H1 (cell line): ENCODE results near the gene MYADM. TPM values are rescaled to one million over a fixed set of nuclear protein-coding genes. Genes with fewer than 3 reads are reported as not detected.

Experiments
- CTCF ChIA-PET: fragments of 300-600 bp; sonication (Branson Sonifier 250); formaldehyde crosslinking; loops from one replicate; lab custom pipeline; 2021; ENCODE audit not compliant: partially characterized antibody; lab: Charles Lee
- POLR2A ChIA-PET: fragments of 300-600 bp; sonication (Branson Sonifier 250); formaldehyde crosslinking; loops from one replicate; lab custom pipeline; 2021; ENCODE audit warnings: inconsistent platforms; ENCODE audit not compliant: partially characterized antibody; lab: Charles Lee
- DNase-seq, 2 experiments: peaks; one replicate each; pipeline versions ENCODE4 v3.0.0 to v3.0.0-alpha.2; 2010 to 2022; ENCODE audit warnings: low spot score in 2 of 2, low read depth in 1 of 2, mixed read lengths in 1 of 2
- FAIRE-seq: peaks from 2 replicates; lab custom pipeline; 2011; peaks lifted over from hg19 to GRCh38; lab: Jason Lieb, UNC
- H2AFZ ChIP-seq: 2 replicates; pipeline ENCODE4 v1.8.1; 2012; ENCODE audit warnings: low read length, inconsistent platforms
- H2AK5ac ChIP-seq: 2 replicates; pipeline ENCODE4 v1.6.1; 2013; ENCODE audit warnings: low read depth, low read length
- H2BK120ac ChIP-seq: replicated peaks from 2 replicates; pipeline ENCODE3; 2013; ENCODE audit warnings: low read depth, low read length, inconsistent platforms
- H2BK12ac ChIP-seq: 2 replicates; pipeline ENCODE4 v1.6.1; 2013; ENCODE audit warnings: low read depth, low read length
- H2BK15ac ChIP-seq: 2 replicates; pipeline ENCODE4 v1.6.1; 2013; ENCODE audit warnings: low read length
- H2BK20ac ChIP-seq: 2 replicates; pipeline ENCODE4 v1.6.1; 2013; ENCODE audit warnings: low read length
- H2BK5ac ChIP-seq: 2 replicates; pipeline ENCODE4 v1.6.1; 2013; ENCODE audit warnings: low read depth, low read length
- H3K14ac ChIP-seq: 2 replicates; pipeline ENCODE4 v1.6.1; 2013; ENCODE audit warnings: inconsistent platforms; ENCODE audit not compliant: insufficient read length
- H3K18ac ChIP-seq: 2 replicates; pipeline ENCODE4 v1.6.1; 2013; ENCODE audit warnings: low read length; ENCODE audit errors: extremely low read depth
- H3K23ac ChIP-seq: 2 replicates; pipeline ENCODE4 v1.6.1; 2013; ENCODE audit warnings: inconsistent platforms; ENCODE audit not compliant: insufficient read length
- H3K23me2 ChIP-seq: 2 replicates; pipeline ENCODE4 v1.6.1; 2013; ENCODE audit warnings: low read depth, low read length
- H3K27ac ChIP-seq: 2 replicates; pipeline ENCODE4 v1.6.1; 2011; ENCODE audit warnings: low read depth, low read length, inconsistent platforms
- H3K27me3 ChIP-seq, 4 experiments: replicated peaks in 1 of 4; 1 replicate in 1 of 4; 2 replicates in 3 of 4; pipeline versions ENCODE4 v1.6.1 to v1.8.1; 2011 to 2013; ENCODE audit warnings: low read length in 3 of 4, mild to moderate bottlenecking in 3 of 4, inconsistent platforms in 2 of 4, mixed read lengths in 2 of 4, moderate library complexity in 1 of 4; ENCODE audit not compliant: control insufficient read depth in 3 of 4, insufficient read depth in 3 of 4; ENCODE audit errors: extremely low read depth in 1 of 4
- H3K36me3 ChIP-seq, 4 experiments: 2 replicates each; pipeline versions ENCODE4 v1.6.1 to v1.8.1; 2011 to 2013; ENCODE audit warnings: mild to moderate bottlenecking in 4 of 4, low read length in 3 of 4, moderate library complexity in 2 of 4, control low read depth in 1 of 4, inconsistent platforms in 1 of 4; ENCODE audit not compliant: insufficient read depth in 4 of 4, control insufficient read depth in 2 of 4
- H3K4ac ChIP-seq: replicated peaks from 2 replicates; pipeline ENCODE3; 2013; ENCODE audit warnings: low read length, low read depth, mixed read lengths, inconsistent platforms; ENCODE audit not compliant: insufficient read length
- H3K4me1 ChIP-seq, 4 experiments: replicated peaks in 1 of 4; 1 replicate in 1 of 4; 2 replicates in 3 of 4; pipeline versions ENCODE4 v1.6.1 to v1.8.1; 2011 to 2013; ENCODE audit warnings: low read length in 3 of 4, inconsistent platforms in 2 of 4, mixed read lengths in 1 of 4; ENCODE audit not compliant: insufficient read depth in 4 of 4, control insufficient read depth in 3 of 4
- H3K4me2 ChIP-seq, 2 experiments: 2 replicates each; pipeline versions ENCODE4 v1.6.1 to v1.8.1; 2011 to 2013; ENCODE audit warnings: low read depth in 2 of 2, low read length in 2 of 2, control low read depth in 1 of 2, inconsistent platforms in 1 of 2, mild to moderate bottlenecking in 1 of 2; ENCODE audit not compliant: insufficient read depth in 1 of 2
- H3K4me3 ChIP-seq, 4 experiments: fragments of 200-600, 300-600 bp in 1 of 4; sonication (generic), shearing (Covaris generic), sonication (Bioruptor Twin) in 1 of 4; 2 replicates each; pipeline versions ENCODE4 v1.5.1 to v1.8.1; 2011 to 2016; ENCODE audit warnings: low read length in 4 of 4, low read depth in 3 of 4, control low read depth in 2 of 4, inconsistent platforms in 2 of 4, mild to moderate bottlenecking in 2 of 4, mixed read lengths in 1 of 4, moderate library complexity in 1 of 4; ENCODE audit not compliant: insufficient read depth in 2 of 4; ENCODE audit errors: extremely low read depth in 1 of 4
- H3K56ac ChIP-seq: replicated peaks from 2 replicates; pipeline ENCODE3; 2013; ENCODE audit warnings: low read depth, mild to moderate bottlenecking, mixed read lengths, low read length, inconsistent platforms; ENCODE audit not compliant: insufficient read length
- H3K79me1 ChIP-seq: 2 replicates; pipeline ENCODE4 v1.6.1; 2013; ENCODE audit warnings: low read depth, low read length, control low read depth
- H3K79me2 ChIP-seq, 2 experiments: 2 replicates each; pipeline versions ENCODE4 v1.6.1 to v1.8.1; 2012 to 2013; ENCODE audit warnings: low read length in 2 of 2, mild to moderate bottlenecking in 2 of 2, inconsistent platforms in 1 of 2; ENCODE audit not compliant: insufficient read depth in 2 of 2, control insufficient read depth in 1 of 2
- H3K9ac ChIP-seq, 4 experiments: replicated peaks in 1 of 4; 1 replicate in 1 of 4; 2 replicates in 3 of 4; pipeline versions ENCODE4 v1.6.1 to v1.8.1; 2011 to 2013; ENCODE audit warnings: low read depth in 3 of 4, low read length in 3 of 4, control low read depth in 2 of 4, mild to moderate bottlenecking in 2 of 4, moderate library complexity in 2 of 4, inconsistent platforms in 1 of 4; ENCODE audit errors: extremely low read depth in 1 of 4
- H3K9me3 ChIP-seq, 2 experiments: 2 replicates each; pipeline versions ENCODE4 v1.6.1 to v1.8.1; 2012 to 2013; ENCODE audit warnings: mild to moderate bottlenecking in 2 of 2, moderate library complexity in 2 of 2, control low read depth in 1 of 2, inconsistent platforms in 1 of 2, low read depth in 1 of 2, low read length in 1 of 2, mixed read lengths in 1 of 2; ENCODE audit not compliant: insufficient read depth in 2 of 2
- H4K20me1 ChIP-seq, 2 experiments: replicated peaks in 1 of 2; 2 replicates each; pipeline versions ENCODE3 to v1.8.1; 2011 to 2013; ENCODE audit warnings: inconsistent platforms in 2 of 2, low read length in 2 of 2, mild to moderate bottlenecking in 1 of 2; ENCODE audit not compliant: insufficient read depth in 2 of 2, control insufficient read depth in 1 of 2
- H4K5ac ChIP-seq: 2 replicates; pipeline ENCODE4 v1.6.1; 2013; ENCODE audit warnings: low read length, low read depth, mixed read lengths, inconsistent platforms; ENCODE audit not compliant: insufficient read length
- H4K8ac ChIP-seq: 2 replicates; pipeline ENCODE4 v1.8.0; 2013; ENCODE audit warnings: mild to moderate bottlenecking, moderate library complexity, low read length, inconsistent platforms; ENCODE audit not compliant: insufficient read depth; ENCODE audit errors: extremely low read depth
- H4K91ac ChIP-seq: replicated peaks from 2 replicates; pipeline ENCODE3; 2013; ENCODE audit warnings: low read length, mixed read lengths, inconsistent platforms; ENCODE audit not compliant: insufficient read length
- BRCA1 ChIP-seq: IDR thresholded peaks from 2 replicates; pipeline ENCODE4 v1.6.1; 2012; ENCODE audit warnings: low read depth, low read length, improper control_type of control experiment
- CREB1 ChIP-seq: IDR thresholded peaks from 2 replicates; pipeline ENCODE4 v1.6.1; 2012; ENCODE audit warnings: inconsistent platforms
- E2F6 ChIP-seq: IDR thresholded peaks from 2 replicates; pipeline ENCODE4 v1.6.1; 2012; ENCODE audit warnings: inconsistent platforms
- GABPA ChIP-seq: IDR thresholded peaks from 2 replicates; pipeline ENCODE4 v1.6.1; 2011; ENCODE audit warnings: mild to moderate bottlenecking, low read length, moderate library complexity, borderline replicate concordance; ENCODE audit not compliant: insufficient read depth
- GTF2F1 ChIP-seq: IDR thresholded peaks from 2 replicates; pipeline ENCODE4 v1.6.1; 2012; ENCODE audit warnings: low read depth, low read length, improper control_type of control experiment, borderline replicate concordance
- KDM5A ChIP-seq: fragments of 200-600 bp; IDR thresholded peaks from 2 replicates; pipeline ENCODE4 v1.7.1; 2012; ENCODE audit warnings: mild to moderate bottlenecking, low read length, inconsistent platforms, mixed read lengths
- MAX ChIP-seq: IDR thresholded peaks from 2 replicates; pipeline ENCODE4 v1.6.1; 2012; ENCODE audit warnings: inconsistent platforms
- POLR2A ChIP-seq, 2 experiments: IDR thresholded peaks; 1 replicate in 1 of 2; 2 replicates in 1 of 2; pipeline ENCODE4 v1.6.1; 2011; ENCODE audit warnings: low read depth in 2 of 2, low read length in 2 of 2, mild to moderate bottlenecking in 2 of 2; ENCODE audit errors: control extremely low read depth in 1 of 2
- WGBS, 2 experiments: shearing (Covaris generic) in 1 of 2; methylation state at CpG; one replicate each; pipeline versions ENCODE4 v1.1.6 to v1.1.7; 2013 to 2015; ENCODE audit warnings: low lambda C conversion rate in 2 of 2, mixed read lengths in 2 of 2, inconsistent platforms in 1 of 2, low coverage in 1 of 2, missing lambda C conversion rate in 1 of 2; ENCODE audit not compliant: insufficient replicate concordance in 2 of 2, insufficient coverage in 1 of 2, insufficient read length in 1 of 2; ENCODE audit errors: extremely low coverage in 1 of 2, missing lambda C conversion rate in 1 of 2; 5-methylcytosine and 5-hydroxymethylcytosine counted together
- polyA plus RNA-seq, 7 experiments: library from polyadenylated mRNA; depleted of rRNA in 3 of 7; stranded (reverse) in 5 of 7; unstranded in 2 of 7; fragments of >200 nt in 5 of 7; fragments of 200-250 nt in 2 of 7; gene quantifications; 1 replicate in 5 of 7; 2 replicates in 1 of 7; 4 replicates in 1 of 7; pipeline versions ENCODE4 v1.2.1 to v1.2.3, GENCODE V29; 2011 to 2013; ENCODE audit warnings: missing spikeins in 2 of 7, mixed read lengths in 2 of 7
- total RNA-seq: library from RNA; stranded (reverse); fragmentation: NEBNext Ultra II Directional; extraction: Animal tissue kit (Norgen Biotek cat#: 25700); gene quantifications from 2 replicates; pipeline ENCODE4 v1.2.1, GENCODE V29; 2021

The MYADM gene
- total and polyA plus RNA-seq, 2 of the 8 experiments (the other 6 are each of a cell fraction or from before 2014, with no cell fraction given), result 70.1 to 74.2 TPM

GRCh38 chr19:53881482-53882390 is 14.1 kb downstream of the MYADM start, which contains the start of gene PRKCG:
Gene PRKCG, plus strand, starts transcription at chr19:53882197. Its CDS starts 298 bp downstream, at chr19:53882495.
- Histone ChIP-seq H4K8ac (peak within 1 kb of the TSS; percentile 64; the same call in 1 of the 2 replicates), H3K4me2 (peak within 1 kb of the TSS; percentile 98 to 100), H3K18ac (peak within 1 kb of the TSS; percentile 83), H2BK20ac (0 out of 2 replicates have a peak within 1 kb of the TSS, but pooled peaks have one; percentile 61), H4K20me1 (no peaks in the 10 kb centered on the region), H3K27me3 (peaks cover 0 to 11% (median 3%) of the 10 kb centered on the region in 4 experiments; a peak in 4 of 7 replicates), H3K23ac (no peak within 1 kb of the TSS), H2BK12ac (peak within 1 kb of the TSS; percentile 92), H2AFZ (0 out of 2 replicates have a peak within 1 kb of the TSS, but pooled peaks have one; percentile 17), H3K4me3 (peak within 1 kb of the TSS; percentile 48 to 77 (median 54)), H3K9me3 (no peaks in the 10 kb centered on the region), H4K5ac (peak within 1 kb of the TSS; percentile 23), H2BK120ac (no peak within 1 kb of the TSS), H3K4ac (peak within 1 kb of the TSS; percentile 88), H3K56ac (peak within 1 kb of the TSS; percentile 65), H4K91ac (peak within 1 kb of the TSS; percentile 81), H3K23me2 (peaks cover 24% of the 10 kb centered on the region), H3K36me3 (no peaks in the 10 kb centered on the region; a peak in 1 of 8 replicates), H3K4me1 (peaks cover 3 to 27% (median 8%) of the 10 kb centered on the region in 4 experiments), H2BK15ac (peak within 1 kb of the TSS; percentile 81), H3K9ac (peak within 1 kb of the TSS in 2 of 4 experiments; percentile 20 to 70; a peak in 1 of 7 replicates), H3K27ac (no peak within 1 kb of the TSS), H2AK5ac (no peak within 1 kb of the TSS), H2BK5ac (peak within 1 kb of the TSS; percentile 85; the same call in 1 of the 2 replicates), H3K79me2 (no peaks in the 10 kb centered on the region), H3K79me1 (no peaks in the 10 kb centered on the region), H3K14ac (no peak within 1 kb of the TSS)
- peak; percentile 58 for FAIRE-seq
- CTCF ChIA-PET, result interaction anchor here (0.6 to 3.4 kb wide), 16 partner anchors 10 to 237 kb away, joined by 3 to 18 read pairs (median 4); partner anchors contain the start of gene MYADM
- 1% methylated on average over 42 of the region's 49 CpGs; no CpG with 5 or more reads in 1 of the 2 experiments for WGBS, 2 experiments
- POLR2A ChIA-PET, result interaction anchor here (0.8 to 4.7 kb wide), 8 partner anchors 9 to 95 kb away, joined by 3 to 61 read pairs (median 4); partner anchors contain the start of gene MYADM
- peak in 1 of 2 experiments; percentile 89 for DNase-seq
- TF ChIP-seq MAX (0 out of 2 replicates have a peak, but pooled peaks have one; percentile 7), GABPA (peak; percentile 56; the same call in 1 of the 2 replicates), GTF2F1 (no peak), BRCA1 (no peak), KDM5A (no peak), POLR2A (IDR thresholded peaks at IDR 0.05; ENCODE audit: control extremely low read depth in 1 of 2, low read depth in 2 of 2, low read length in 2 of 2) (no peak), E2F6 (0 out of 2 replicates have a peak, but pooled peaks have one; percentile 13), CREB1 (no peak)
